H9 (cell line): ENCODE results near the gene CCIN. TPM values are rescaled to one million over a fixed set of nuclear protein-coding genes. Genes with fewer than 3 reads are reported as not detected.

ENCODE experiments used
- DNase-seq: peaks from one replicate; pipeline ENCODE4 v3.0.0-alpha.2; 2017
- H2AFZ ChIP-seq: one replicate; pipeline ENCODE4 v1.6.1; 2013; ENCODE audit warnings: mild to moderate bottlenecking, low read length, control low read depth, moderate library complexity
- H2AK5ac ChIP-seq: 2 replicates; pipeline ENCODE4 v1.6.1; 2013; ENCODE audit warnings: low read length, control low read depth, mixed read lengths; ENCODE audit not compliant: insufficient read length
- H2BK120ac ChIP-seq: one replicate; pipeline ENCODE4 v1.6.1; 2013; ENCODE audit warnings: low read depth, mild to moderate bottlenecking, low read length, control low read depth, inconsistent platforms; ENCODE audit not compliant: poor library complexity, severe bottlenecking
- H2BK12ac ChIP-seq: 2 replicates; pipeline ENCODE4 v1.6.1; 2013; ENCODE audit warnings: low read length, control low read depth, mixed read lengths, low read depth; ENCODE audit not compliant: insufficient read length
- H2BK15ac ChIP-seq: 2 replicates; pipeline ENCODE4 v1.6.1; 2013; ENCODE audit warnings: low read depth, low read length, control low read depth
- H2BK20ac ChIP-seq: one replicate; pipeline ENCODE4 v1.6.1; 2013; ENCODE audit warnings: low read depth, mild to moderate bottlenecking, low read length, control low read depth, inconsistent platforms; ENCODE audit not compliant: poor library complexity, severe bottlenecking
- H2BK5ac ChIP-seq: 2 replicates; pipeline ENCODE4 v1.6.1; 2013; ENCODE audit warnings: low read length, control low read depth, mixed read lengths; ENCODE audit not compliant: insufficient read length
- H3K14ac ChIP-seq: 2 replicates; pipeline ENCODE4 v1.6.1; 2013; ENCODE audit warnings: low read length, control low read depth; ENCODE audit not compliant: insufficient read depth
- H3K18ac ChIP-seq: 2 replicates; pipeline ENCODE4 v1.6.1; 2013; ENCODE audit warnings: low read depth, mild to moderate bottlenecking, mixed read lengths, low read length, control low read depth; ENCODE audit not compliant: insufficient read length
- H3K23ac ChIP-seq: 2 replicates; pipeline ENCODE4 v1.6.1; 2013; ENCODE audit warnings: low read length, control low read depth, mixed read lengths, low read depth; ENCODE audit not compliant: insufficient read length
- H3K23me2 ChIP-seq: 2 replicates; pipeline ENCODE4 v1.6.1; 2013; ENCODE audit warnings: low read depth, mild to moderate bottlenecking, mixed read lengths, low read length, control low read depth; ENCODE audit not compliant: insufficient read length, poor library complexity, severe bottlenecking
- H3K27ac ChIP-seq: 2 replicates; pipeline ENCODE4 v1.5.1; 2013; ENCODE audit warnings: low read length, control low read depth, mixed read lengths, low read depth; ENCODE audit not compliant: insufficient read length
- H3K27me3 ChIP-seq: 2 replicates; pipeline ENCODE4 v1.6.1; 2013; ENCODE audit warnings: low read length, control low read depth, inconsistent platforms; ENCODE audit not compliant: insufficient read depth
- H3K4ac ChIP-seq: 2 replicates; pipeline ENCODE4 v1.6.1; 2013; ENCODE audit warnings: low read depth, mild to moderate bottlenecking, control low read depth, inconsistent platforms, low read length, moderate library complexity
- H3K4me1 ChIP-seq: 2 replicates; pipeline ENCODE4 v1.6.1; 2013; ENCODE audit warnings: low read length, control low read depth, inconsistent platforms; ENCODE audit not compliant: insufficient read depth
- H3K4me2 ChIP-seq: 2 replicates; pipeline ENCODE4 v1.6.1; 2013; ENCODE audit warnings: low read length, control low read depth, mixed read lengths; ENCODE audit not compliant: insufficient read length, insufficient read depth
- H3K56ac ChIP-seq: 2 replicates; pipeline ENCODE4 v1.6.1; 2013; ENCODE audit warnings: low read depth, mild to moderate bottlenecking, mixed read lengths, low read length, control low read depth; ENCODE audit not compliant: insufficient read length
- H3K79me1 ChIP-seq: 2 replicates; pipeline ENCODE4 v1.6.1; 2013; ENCODE audit warnings: low read depth, mild to moderate bottlenecking, moderate library complexity, low read length, control low read depth, inconsistent platforms; ENCODE audit not compliant: insufficient read depth, poor library complexity, severe bottlenecking
- H3K79me2 ChIP-seq: 2 replicates; pipeline ENCODE4 v1.6.1; 2013; ENCODE audit warnings: low read length, control low read depth, inconsistent platforms; ENCODE audit not compliant: insufficient read depth
- H3K9ac ChIP-seq: 2 replicates; pipeline ENCODE4 v1.6.1; 2013; ENCODE audit warnings: low read length, control low read depth, mixed read lengths; ENCODE audit not compliant: insufficient read length; ENCODE audit errors: extremely low read depth
- H3K9me3 ChIP-seq: one replicate; pipeline ENCODE4 v1.6.1; 2013; ENCODE audit warnings: low read depth, low read length, inconsistent platforms; ENCODE audit not compliant: control insufficient read depth
- H3T11ph ChIP-seq: one replicate; pipeline ENCODE4 v1.6.1; 2013; ENCODE audit warnings: mild to moderate bottlenecking, low read length, control low read depth, inconsistent platforms
- H4K20me1 ChIP-seq: one replicate; pipeline ENCODE4 v1.6.1; 2013; ENCODE audit not compliant: control insufficient read depth, insufficient read length, insufficient read depth
- H4K5ac ChIP-seq: 2 replicates; pipeline ENCODE4 v1.6.1; 2013; ENCODE audit warnings: low read depth, mild to moderate bottlenecking, mixed read lengths, low read length, control low read depth; ENCODE audit not compliant: insufficient read length
- H4K8ac ChIP-seq: replicated peaks from 2 replicates; pipeline ENCODE4 v1.6.1; 2013; ENCODE audit warnings: low read length, control low read depth, mixed read lengths, low read depth; ENCODE audit not compliant: insufficient read length
- H4K91ac ChIP-seq: 2 replicates; pipeline ENCODE4 v1.6.1; 2013; ENCODE audit warnings: low read depth, mild to moderate bottlenecking, moderate library complexity, mixed read lengths, low read length, control low read depth; ENCODE audit not compliant: insufficient read length
- H3K27ac Mint-ChIP-seq, 3 experiments: 2 replicates in 2 of 3; 3 replicates in 1 of 3; pipeline ENCODE4 v1.8.0; 2020 to 2021; ENCODE audit warnings: mixed read lengths in 3 of 3, mild to moderate bottlenecking in 1 of 3, moderate library complexity in 1 of 3
- H3K27me3 Mint-ChIP-seq: 2 replicates; pipeline ENCODE4 v1.8.0; 2021; ENCODE audit warnings: low read depth, mild to moderate bottlenecking, moderate library complexity, mixed read lengths
- H3K36me3 Mint-ChIP-seq, 3 experiments: 2 replicates in 2 of 3; 3 replicates in 1 of 3; pipeline ENCODE4 v1.8.0; 2020 to 2021; ENCODE audit warnings: low read depth in 3 of 3, mixed read lengths in 3 of 3; ENCODE audit not compliant: insufficient read depth in 1 of 3
- H3K4me1 Mint-ChIP-seq, 2 experiments: 2 replicates each; pipeline ENCODE4 v1.8.0; 2020; ENCODE audit warnings: mixed read lengths in 2 of 2
- H3K4me3 Mint-ChIP-seq, 2 experiments: 2 replicates in 1 of 2; 3 replicates in 1 of 2; pipeline ENCODE4 v1.8.0; 2020 to 2021; ENCODE audit warnings: mild to moderate bottlenecking in 2 of 2, mixed read lengths in 2 of 2, moderate library complexity in 1 of 2
- H3K9me3 Mint-ChIP-seq, 2 experiments: 2 replicates in 1 of 2; 3 replicates in 1 of 2; pipeline ENCODE4 v1.8.0; 2020; ENCODE audit warnings: mild to moderate bottlenecking in 2 of 2, mixed read lengths in 2 of 2, moderate library complexity in 1 of 2
- CTCF ChIP-seq: fragments of 200-600 bp; sonication (generic); conservative IDR thresholded peaks from 3 replicates; pipeline ENCODE4 v1.8.0; 2021; ENCODE audit warnings: antibody characterized with exemption, mild to moderate bottlenecking
- WGBS: extraction: QIAGEN DNeasy Blood & Tissue Kit; methylation state at CpG from one replicate; pipeline ENCODE4 v1.1.7; 2013; ENCODE audit warnings: missing lambda C conversion rate, low lambda C conversion rate, mixed read lengths; ENCODE audit not compliant: insufficient read length; ENCODE audit errors: extremely low coverage; 5-methylcytosine and 5-hydroxymethylcytosine counted together
- total RNA-seq: library from RNA; stranded (reverse); gene quantifications from 2 replicates; pipeline ENCODE4 v1.2.1, GENCODE V29; 2021

The CCIN gene
- total RNA-seq, 1 experiment from 2014 or later, result not detected

GRCh38 chr9:36125062-36125855 lies 43.9 kb upstream of the CCIN start:
- no peaks in the 10 kb centered on the region for H3K4me1 ChIP-seq
- Mint-ChIP-seq H3K27ac (peak overlapping the region in 1 of 3 experiments; percentile 7; a peak in 2 of 7 replicates), H3K27me3 (peaks cover 17% of the 10 kb centered on the region), H3K9me3 (no peaks in the 10 kb centered on the region), H3K4me1 (peaks cover 3 to 17% of the 10 kb centered on the region in 2 experiments; a peak in 3 of 4 replicates), H3K36me3 (peaks cover 1 to 7% (median 3%) of the 10 kb centered on the region in 3 experiments; a peak in 4 of 7 replicates), H3K4me3 (no peak overlapping the region)
- H2AFZ ChIP-seq, result no peak overlapping the region
- H3K23ac ChIP-seq, result no peak overlapping the region
- H4K8ac ChIP-seq, result no peak overlapping the region
- no peak overlapping the region for H3K27ac ChIP-seq
- H3K79me2 ChIP-seq, result no peaks in the 10 kb centered on the region
- no peak overlapping the region for H3K56ac ChIP-seq
- no peak overlapping the region for H2BK15ac ChIP-seq
- H2AK5ac ChIP-seq, result no peak overlapping the region
- no peak for DNase-seq
- no peaks in the 10 kb centered on the region for H4K20me1 ChIP-seq
- WGBS, result no CpG with 5 or more reads among the region's 10 CpGs
- no peak overlapping the region for H3K9ac ChIP-seq
- no peak overlapping the region for H3K18ac ChIP-seq
- no peak overlapping the region for H4K91ac ChIP-seq
- H3K4ac ChIP-seq, result no peak overlapping the region
- no peak overlapping the region for H2BK120ac ChIP-seq
- no peak overlapping the region for H3T11ph ChIP-seq
- no peaks in the 10 kb centered on the region for H3K79me1 ChIP-seq
- H3K23me2 ChIP-seq, result no peaks in the 10 kb centered on the region
- TF ChIP-seq CTCF, result no peak
- no peak overlapping the region for H2BK20ac ChIP-seq
- no peak overlapping the region for H2BK12ac ChIP-seq
- H3K27me3 ChIP-seq, result no peaks in the 10 kb centered on the region
- H3K14ac ChIP-seq, result no peak overlapping the region
- no peak overlapping the region for H2BK5ac ChIP-seq
- no peak overlapping the region for H3K4me2 ChIP-seq
- H3K9me3 ChIP-seq, result no peaks in the 10 kb centered on the region
- H4K5ac ChIP-seq, result no peak overlapping the region
